GM21367 (cell line): ENCODE measurements around the gene AAMP.

Source experiments
- ATAC-seq: cut with Tn5 transposase; IDR thresholded peaks from one replicate; pipeline ENCODE4 v1.9.1; 2021; ENCODE audit not compliant: unreplicated experiment

Gene AAMP

GRCh38 chr2:218294430-218295022 is 24.6 kb upstream of the AAMP start:
- no peak for ATAC-seq

DNA sequence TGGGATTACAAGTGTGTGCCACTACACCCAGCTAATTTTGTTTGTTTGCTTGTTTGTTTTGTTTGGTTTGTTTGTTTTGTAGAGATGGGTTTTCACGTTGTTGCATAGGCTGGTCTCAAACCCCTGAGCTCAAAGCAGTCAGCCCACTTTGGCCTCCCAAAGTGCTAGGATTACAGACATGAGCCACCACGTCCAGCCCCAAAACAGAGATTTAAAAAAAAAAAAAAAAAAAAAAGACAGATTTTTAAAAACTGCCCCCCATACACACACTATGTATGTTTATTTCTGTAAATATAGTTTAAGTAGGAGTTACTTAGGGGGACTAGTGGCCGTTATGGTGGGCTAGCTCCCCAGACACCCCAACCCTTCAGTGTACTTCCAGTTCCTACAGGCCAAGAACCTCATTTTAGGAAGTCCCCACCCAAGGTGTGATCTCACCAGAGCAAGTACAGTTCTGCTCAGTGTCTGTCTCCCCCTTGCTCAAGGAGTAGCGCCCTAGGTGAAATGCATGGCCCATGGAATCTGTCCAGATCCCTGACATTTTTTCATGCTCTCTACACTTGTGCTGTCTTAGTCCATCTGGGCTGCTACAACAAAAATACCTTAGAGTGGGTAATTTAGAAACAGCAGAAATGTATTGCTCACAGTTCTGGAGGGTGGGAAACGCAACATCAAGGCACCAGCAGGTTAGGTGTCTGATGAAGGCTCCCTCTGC is 23.9 kb upstream of the AAMP start:
- no peak for ATAC-seq

DNA sequence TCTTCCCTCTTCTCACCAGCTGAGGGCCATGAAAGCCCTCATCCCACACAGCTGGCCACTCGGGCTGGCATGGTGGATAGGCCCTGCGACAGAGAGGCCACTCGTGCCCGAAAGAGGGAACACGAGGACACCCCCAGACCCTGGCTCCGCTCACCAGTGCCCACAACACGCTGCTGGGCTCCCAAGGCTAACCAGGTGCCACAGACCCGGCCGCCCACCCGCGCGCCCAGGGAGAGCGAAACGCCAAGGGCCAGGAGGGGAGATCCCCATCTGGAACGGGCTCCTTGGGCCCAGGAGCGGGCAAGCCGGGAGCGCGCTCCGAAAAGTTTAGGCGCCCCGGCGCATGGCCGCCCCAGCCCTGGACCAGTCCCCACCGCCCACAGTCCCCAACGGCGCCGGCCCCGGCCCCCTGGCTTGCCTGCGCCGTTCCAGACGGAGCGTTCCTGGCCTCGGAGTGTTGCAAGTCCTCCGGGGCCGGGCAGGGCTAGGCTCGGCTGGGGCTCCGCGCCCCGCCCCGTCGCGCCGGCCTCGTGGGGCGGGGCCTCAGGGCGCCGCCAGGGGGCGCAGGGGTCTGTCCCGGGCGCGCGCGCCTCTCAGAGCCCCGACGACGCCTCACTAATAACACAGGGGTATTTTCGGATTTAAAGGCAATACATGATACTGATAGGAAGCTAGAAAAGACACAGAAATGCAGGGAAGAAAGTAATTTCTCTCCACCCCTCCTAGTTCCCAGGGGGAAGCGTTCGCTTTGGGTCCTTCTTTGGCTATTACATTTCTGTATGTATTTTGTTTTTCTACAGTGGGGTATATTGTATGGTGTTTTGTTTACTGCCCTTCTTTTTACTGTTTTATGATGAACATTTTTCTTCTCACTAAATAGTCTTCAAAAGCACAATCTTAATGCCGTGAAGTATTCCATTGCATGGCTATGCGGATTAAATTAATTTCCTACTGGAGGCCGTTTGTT is 22.4 kb upstream of the AAMP start, which contains the start of gene TMBIM1:
Gene TMBIM1 (minus strand): TSS at position 456 of the 967 bp plus-strand sequence. CDS start 10,362 bp downstream, outside the sequence.
- ATAC-seq = peak; percentile 63

DNA sequence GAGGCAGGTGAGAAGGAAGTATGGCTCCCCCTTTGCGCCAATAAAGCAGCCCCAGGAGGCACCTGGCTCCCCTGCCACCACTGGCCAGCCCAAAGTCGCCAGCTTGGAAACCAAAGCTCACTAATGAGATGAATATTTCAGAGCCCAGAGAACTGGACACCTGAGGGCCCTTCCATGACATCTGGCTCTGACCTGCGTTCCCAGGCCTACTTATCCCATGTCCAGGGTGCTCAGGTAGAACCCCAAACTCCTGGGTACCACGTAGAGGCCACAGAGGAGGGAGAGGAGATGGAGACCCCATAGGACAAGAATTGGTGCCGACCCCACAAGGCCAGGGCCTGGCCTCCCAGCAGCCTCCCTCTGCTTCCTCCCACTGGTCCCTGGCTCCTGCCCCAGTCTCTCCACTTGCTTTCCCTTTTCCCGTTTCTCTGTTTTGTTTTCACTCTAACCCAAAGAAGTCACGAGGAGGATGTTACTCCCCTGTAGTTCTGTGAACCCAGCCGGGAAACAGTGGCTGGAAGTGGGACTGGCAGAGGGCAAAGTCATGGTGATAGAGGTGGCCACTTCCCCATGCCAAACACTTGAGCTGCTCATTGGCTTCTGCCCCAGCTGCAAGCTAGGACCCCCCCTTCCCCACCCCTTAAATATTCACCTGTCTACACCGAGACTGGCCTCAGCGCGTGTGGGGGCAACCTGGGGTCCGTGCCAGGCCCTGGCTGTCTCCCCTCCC is 21.5 kb upstream of the AAMP start:
- ATAC-seq = peak; percentile 2

DNA sequence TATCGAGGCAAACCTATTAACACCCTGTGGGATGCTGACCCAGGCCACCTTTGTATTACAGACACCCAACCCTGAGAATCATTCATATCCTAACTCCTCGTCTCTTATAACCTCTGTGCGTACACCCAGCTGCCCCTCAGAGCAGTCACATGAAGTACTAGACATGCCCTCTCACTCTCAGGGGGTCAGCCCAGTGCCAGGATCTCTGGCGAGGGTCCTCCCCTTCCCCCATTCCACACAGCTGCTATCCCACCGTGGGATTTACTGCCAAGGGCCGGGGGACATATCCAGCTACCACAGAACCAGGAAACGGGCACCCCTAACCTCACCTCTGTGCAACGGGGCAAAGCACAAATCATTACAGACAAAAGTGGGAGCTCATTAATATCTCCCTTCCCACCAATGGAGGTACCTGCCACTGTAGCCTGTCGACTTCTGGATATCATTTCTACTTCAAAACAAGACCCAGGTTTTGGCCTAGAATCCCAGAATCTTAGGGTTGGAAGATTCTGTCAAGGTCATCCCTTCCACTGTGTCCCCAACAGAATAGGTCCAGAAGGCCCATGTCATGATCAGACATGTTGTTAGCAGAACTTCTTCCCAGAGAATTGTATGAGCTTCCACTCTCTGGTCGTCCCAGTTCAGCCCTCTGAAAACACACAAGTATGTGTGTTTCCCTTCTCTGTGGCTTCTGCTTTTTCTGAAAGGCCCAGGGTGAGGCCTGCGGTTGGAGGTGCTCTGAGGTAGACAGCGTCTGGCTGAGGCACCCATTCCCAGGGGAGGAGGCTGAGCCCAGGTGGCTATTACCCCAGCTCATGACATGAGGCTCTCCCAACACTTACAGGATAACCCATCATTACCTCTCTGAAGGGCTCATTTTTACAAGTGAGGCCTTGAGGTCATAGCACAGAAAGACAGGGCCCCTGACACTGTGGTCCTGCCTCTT is 20.7 kb upstream of the AAMP start:
- ATAC-seq = peak; percentile 52

DNA sequence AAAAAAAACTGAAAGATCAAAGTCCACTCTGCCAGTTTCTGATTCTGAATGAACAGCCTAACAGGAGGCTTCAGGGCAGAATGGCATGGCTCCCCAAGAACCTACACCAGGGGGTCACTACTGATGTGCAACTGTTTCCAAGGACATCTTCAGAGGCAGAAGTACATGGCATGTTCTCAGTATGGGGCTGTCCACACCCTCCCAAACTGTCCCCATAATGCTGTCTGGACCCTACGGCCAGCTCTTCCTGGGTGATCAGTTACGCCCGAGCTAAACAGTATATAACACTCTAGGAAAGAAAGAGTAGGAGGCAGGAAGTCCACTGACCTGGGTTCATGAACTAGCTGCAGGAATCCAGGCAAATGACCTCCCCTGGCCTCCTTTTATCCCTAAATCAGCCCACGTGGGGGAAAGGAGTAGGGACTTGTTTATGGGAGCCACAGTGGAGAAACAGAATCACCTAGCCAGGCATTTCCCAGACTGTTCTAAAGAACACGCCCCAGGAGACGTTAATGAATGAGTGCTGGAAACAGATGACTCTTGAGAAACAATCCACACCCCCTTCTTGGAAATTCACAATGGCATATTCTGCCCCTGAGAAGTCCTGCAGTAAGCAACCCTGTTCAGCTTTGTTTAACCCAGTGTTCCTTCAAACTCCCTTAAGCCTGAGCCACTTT is 19.8 kb upstream of the AAMP start:
- ATAC-seq = no peak

DNA sequence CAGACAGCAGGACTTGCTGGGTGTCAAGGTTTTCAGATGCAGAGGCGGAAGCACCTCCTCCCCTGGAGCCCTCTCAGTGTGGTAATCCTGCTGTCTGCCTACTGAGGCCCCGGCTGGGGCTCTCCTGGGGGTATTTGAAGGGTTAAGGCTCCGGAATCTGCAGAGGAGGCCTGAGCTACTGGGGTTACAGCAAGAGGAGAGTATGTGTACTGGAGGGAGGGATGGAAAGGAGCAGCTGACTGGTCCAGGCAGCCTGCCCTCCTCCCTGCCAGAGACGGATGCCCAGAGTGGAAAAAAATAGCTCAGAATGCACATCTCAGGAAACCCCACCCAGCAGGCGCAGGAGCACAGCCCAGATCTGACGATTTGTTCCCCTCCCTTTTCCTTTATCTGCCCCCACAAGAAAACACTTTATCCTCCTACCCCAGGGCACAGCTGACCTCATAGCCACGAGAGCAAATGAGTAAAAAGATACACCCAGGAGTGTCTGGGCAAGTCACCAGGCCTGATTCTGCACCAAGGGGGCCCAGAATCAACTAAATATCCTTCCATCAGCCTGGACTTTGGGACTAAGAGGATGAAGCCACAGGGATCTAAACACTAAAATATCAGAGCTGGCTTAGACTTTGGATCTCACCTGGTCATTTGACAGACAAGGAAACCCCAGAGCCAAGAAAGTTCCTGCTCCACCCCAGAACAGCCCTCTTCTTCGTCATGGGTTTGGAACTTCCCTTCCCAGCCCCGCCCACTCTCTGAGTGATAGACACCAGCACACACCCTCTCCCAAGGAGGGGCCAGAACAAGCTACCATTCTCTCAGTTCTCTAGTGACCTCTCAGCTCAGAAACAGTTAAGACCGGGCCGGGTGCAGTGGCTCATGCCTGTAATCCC is 16.9 kb upstream of the AAMP start:
- peak; percentile 57 for ATAC-seq

- ATAC-seq = no peak
Observed at GRCh38 chr2:218285604-218286003, 15.7 kb upstream of the AAMP start.

DNA sequence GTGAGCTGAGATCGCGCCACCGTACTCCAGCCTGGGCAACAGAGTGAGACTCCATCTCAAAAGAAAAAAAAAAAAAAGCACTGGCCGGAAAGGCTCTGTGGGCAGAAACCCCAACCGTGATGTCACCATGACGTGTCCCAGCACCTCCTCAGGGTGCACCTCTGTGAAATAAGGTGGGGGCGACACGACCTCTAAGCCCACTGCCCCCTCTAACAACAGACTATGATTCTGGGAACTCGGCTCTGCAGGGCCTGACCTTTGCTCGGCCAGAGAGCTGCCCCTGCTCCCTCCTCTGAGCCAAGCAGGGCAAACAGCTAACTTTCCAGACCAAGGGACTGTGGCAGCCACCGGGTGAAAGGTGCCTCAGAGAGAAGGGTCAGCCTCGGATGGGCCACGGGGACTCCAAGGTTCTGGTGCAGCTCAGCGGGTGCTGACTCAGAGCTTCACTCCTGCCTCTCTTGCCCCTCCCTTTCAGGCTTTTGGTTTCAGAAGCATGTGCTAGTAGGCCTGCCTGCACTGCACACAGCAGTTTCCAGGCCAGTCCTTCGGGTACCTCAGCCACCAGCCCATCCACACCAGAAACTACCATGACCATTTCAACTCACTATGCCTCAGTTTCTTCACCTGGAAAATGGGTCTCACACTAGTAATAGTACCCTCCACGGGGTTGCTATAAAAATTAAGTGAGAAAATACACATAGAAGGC is 14.3 kb upstream of the AAMP start:
- peak; percentile 38 for ATAC-seq

GRCh38 chr2:218282173-218282991 is 12.4 kb upstream of the AAMP start:
- ATAC-seq = no peak

GRCh38 chr2:218281449-218281848 is 11.5 kb upstream of the AAMP start:
- ATAC-seq = no peak

DNA sequence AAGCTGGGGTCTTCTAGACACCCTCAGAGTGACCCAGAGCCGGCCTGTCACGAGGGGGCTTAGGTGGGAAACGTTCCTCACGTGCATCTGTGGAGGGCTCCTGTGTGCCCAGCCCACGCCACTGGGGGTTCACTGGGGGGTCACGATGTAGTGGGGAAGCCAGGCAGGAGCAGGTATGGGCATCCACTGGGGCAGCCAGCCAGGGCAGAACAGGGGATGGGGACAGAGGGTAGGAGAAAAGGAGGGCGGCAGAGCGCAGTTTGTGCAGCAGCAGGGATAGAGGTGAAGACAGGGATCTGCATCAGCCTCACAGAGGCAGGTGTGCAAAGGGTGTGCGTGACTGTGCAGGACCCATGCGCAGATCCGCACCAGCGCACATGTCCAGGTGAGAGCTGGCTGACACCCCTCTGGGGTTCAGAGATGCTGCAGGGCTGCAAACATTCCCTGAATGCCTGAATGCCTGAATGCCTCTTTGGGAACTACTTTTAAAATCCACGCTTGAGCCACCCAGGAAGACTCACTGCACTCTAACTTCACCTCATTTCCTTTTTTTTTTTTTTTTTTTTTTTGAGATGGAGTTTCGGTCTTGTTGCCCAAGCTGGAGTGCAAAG is 10.4 kb upstream of the AAMP start:
- no peak for ATAC-seq

DNA sequence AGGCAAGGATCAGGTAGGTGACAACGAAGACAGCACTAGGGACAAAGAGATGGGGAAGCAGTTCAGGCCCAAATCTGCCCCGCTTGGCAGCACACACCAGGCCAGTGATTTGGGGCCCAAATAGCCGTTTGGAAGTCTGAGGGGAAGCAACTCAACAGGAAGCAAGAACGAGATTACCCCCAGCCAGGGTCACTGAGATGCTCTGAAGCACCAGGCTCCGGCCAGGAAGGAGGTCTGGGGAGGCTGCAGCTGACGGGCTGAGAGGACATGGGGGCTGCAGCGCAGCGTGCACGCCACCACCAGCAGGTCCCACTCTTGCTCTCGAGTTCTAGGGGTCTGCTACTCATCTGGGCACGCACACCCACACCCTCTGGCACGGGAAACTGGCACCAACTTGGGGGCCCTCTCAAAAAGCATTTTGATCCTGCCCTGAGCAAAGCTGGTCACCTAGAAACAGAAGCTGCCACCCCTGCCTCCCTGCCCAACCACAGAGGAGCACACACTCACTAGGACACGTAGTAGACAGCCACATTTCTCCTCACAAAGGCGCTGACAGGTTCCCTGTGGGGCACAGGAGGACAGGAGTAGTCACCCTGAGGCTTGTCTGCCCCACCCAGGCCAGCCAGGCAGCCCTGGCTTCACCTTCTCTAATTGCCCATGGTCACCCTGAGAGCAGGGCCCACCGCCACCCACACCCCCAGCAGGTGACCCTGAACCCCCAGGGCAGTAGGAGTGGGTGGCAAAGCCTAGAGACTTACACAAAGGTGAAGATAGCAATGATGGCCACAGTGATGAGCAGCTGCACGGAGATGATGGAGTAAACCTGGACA is 8.8 kb upstream of the AAMP start:
- no peak for ATAC-seq

- no peak for ATAC-seq
Observed at GRCh38 chr2:218277921-218278320, 8.0 kb upstream of the AAMP start.

DNA sequence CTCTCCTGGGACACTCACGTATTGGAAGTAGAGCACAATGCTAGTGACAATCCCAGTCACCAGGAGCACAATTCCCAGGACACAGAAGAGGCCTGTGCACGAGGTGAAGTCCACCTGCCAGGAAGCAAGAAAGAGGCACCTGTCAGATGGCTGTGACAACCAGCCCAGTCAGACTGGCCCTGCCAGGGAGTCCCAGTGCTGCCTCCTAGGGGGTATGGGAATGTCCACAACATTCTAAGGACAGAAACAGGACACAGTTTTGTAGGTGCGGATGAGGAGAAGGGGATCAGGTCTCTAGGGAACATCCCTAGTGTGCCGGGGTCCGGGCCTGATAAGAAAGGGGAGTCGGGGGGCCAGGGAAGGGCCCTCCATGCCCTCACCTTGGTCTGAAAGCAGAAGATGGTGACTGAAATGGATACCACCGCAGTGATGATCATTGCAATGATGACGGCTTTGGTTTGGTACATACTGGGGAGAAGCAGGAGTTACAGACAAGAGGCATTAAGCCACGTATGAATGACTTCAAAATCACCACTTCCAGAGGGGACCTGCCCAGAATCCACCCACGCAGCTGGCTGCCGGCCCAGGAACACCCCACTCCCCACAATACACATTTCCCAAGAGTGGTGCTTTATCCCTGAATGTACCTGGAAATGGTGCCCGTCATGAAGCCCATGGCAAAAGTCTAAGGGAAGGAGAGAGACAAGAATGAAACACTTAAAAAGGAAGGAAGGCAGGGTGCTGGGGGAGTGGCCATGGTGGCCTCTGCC is 7.2 kb upstream of the AAMP start:
- no peak for ATAC-seq
